Thymus (tissue), 11 donors: ENCODE measurements around the gene SPDYC. TPM values are rescaled to one million over a fixed set of nuclear protein-coding genes. Genes with fewer than 3 reads are reported as not detected.

Experiments used
- DNase-seq, 9 donors: peaks; one replicate each; pipeline ENCODE4 v3.0.0-alpha.2; 2013; ENCODE audit warnings: low spot score in 9 of 9, low read depth in 6 of 9, missing footprints in 1 of 9
- H3K27ac ChIP-seq, 2 donors: one replicate each; pipeline ENCODE4 v1.5.1; 2013; ENCODE audit warnings: control low read depth in 1 of 2, low read depth in 1 of 2, low read length in 1 of 2, mild to moderate bottlenecking in 1 of 2, moderate library complexity in 1 of 2
- H3K27me3 ChIP-seq, 2 donors: one replicate each; pipeline ENCODE4 v1.5.1; 2013; ENCODE audit warnings: low read length in 1 of 2; ENCODE audit not compliant: control insufficient read depth in 2 of 2, insufficient read depth in 1 of 2
- H3K36me3 ChIP-seq, 2 donors: one replicate each; pipeline ENCODE4 v1.5.1; 2013; ENCODE audit warnings: low read length in 1 of 2, mild to moderate bottlenecking in 1 of 2, moderate library complexity in 1 of 2; ENCODE audit not compliant: control insufficient read depth in 2 of 2, insufficient read depth in 2 of 2
- H3K4me1 ChIP-seq, 2 donors: one replicate each; pipeline ENCODE4 v1.5.1; 2013; ENCODE audit warnings: low read length in 2 of 2; ENCODE audit not compliant: control insufficient read depth in 2 of 2, insufficient read depth in 2 of 2
- H3K4me3 ChIP-seq, 2 donors: one replicate each; pipeline ENCODE4 v1.5.1; 2013; ENCODE audit warnings: low read length in 2 of 2, control low read depth in 1 of 2, mild to moderate bottlenecking in 1 of 2
- H3K9me3 ChIP-seq, 2 donors: one replicate each; pipeline ENCODE4 v1.5.1; 2013; ENCODE audit warnings: low read length in 1 of 2, mild to moderate bottlenecking in 1 of 2; ENCODE audit not compliant: control insufficient read depth in 2 of 2, insufficient read depth in 1 of 2
- WGBS: extraction: QIAGEN DNeasy Blood & Tissue Kit; methylation state at CpG from one replicate; pipeline ENCODE4 v1.1.7; 2013; 5-methylcytosine and 5-hydroxymethylcytosine counted together
- polyA plus RNA-seq: library from polyadenylated mRNA; stranded (reverse); fragments of 200-250 nt; gene quantifications from one replicate; pipeline ENCODE4 v1.2.3, GENCODE V29; 2013
- total RNA-seq: library from RNA; stranded (reverse); fragments of 120-200 nt; gene quantifications from one replicate; pipeline ENCODE4 v1.2.4, GENCODE V29; 2013
- donor health status: healthy.

Gene SPDYC
- total and polyA plus RNA-seq, 2 donors: 0.11 TPM; not detected in 1

- WGBS: 97% methylated on average over 12 of the region's 12 CpGs
- Histone ChIP-seq H3K27me3 (no peaks in the 10 kb centered on the region), H3K27ac (no peak overlapping the region), H3K4me3 (no peak overlapping the region), H3K36me3 (peaks cover 82 to 85% of the 10 kb centered on the region in 2 donors), H3K9me3 (no peaks in the 10 kb centered on the region), H3K4me1 (peaks cover 5 to 12% of the 10 kb centered on the region in 2 donors)
- no peak for DNase-seq
Measured at GRCh38 chr11:65127473-65128181, 42.4 kb upstream of the SPDYC start.

GRCh38 chr11:65128182-65129145 is 41.6 kb upstream of the SPDYC start:
- DNase-seq: no peak
- Histone ChIP-seq H3K36me3 (peaks cover 82 to 88% of the 10 kb centered on the region in 2 donors), H3K27me3 (no peaks in the 10 kb centered on the region), H3K4me3 (no peak overlapping the region), H3K4me1 (peaks cover 3 to 14% of the 10 kb centered on the region in 2 donors), H3K9me3 (no peaks in the 10 kb centered on the region), H3K27ac (no peak overlapping the region)
- 97% methylated on average over 15 of the region's 15 CpGs for WGBS

- WGBS: 97% methylated on average over 13 of the region's 13 CpGs
- Histone ChIP-seq H3K36me3 (peaks cover 76 to 80% of the 10 kb centered on the region in 2 donors), H3K27ac (no peak overlapping the region), H3K4me3 (no peak overlapping the region), H3K9me3 (no peaks in the 10 kb centered on the region), H3K4me1 (peaks cover 6 to 17% of the 10 kb centered on the region in 2 donors), H3K27me3 (no peaks in the 10 kb centered on the region)
- DNase-seq: no peak
Measured at GRCh38 chr11:65129649-65130441, 40.2 kb upstream of the SPDYC start.

GRCh38 chr11:65130631-65131416 is 39.2 kb upstream of the SPDYC start:
- DNase-seq: no peak
- no peaks in the 10 kb centered on the region for H3K9me3 ChIP-seq
- H3K27ac ChIP-seq: no peak overlapping the region
- no peak overlapping the region for H3K4me3 ChIP-seq
- peaks cover 66 to 70% of the 10 kb centered on the region in 2 donors for H3K36me3 ChIP-seq
- 97% methylated on average over 19 of the region's 19 CpGs for WGBS
- H3K4me1 ChIP-seq: peaks cover 10 to 24% of the 10 kb centered on the region in 2 donors
- no peaks in the 10 kb centered on the region for H3K27me3 ChIP-seq

- no peak for DNase-seq
- H3K4me3 ChIP-seq: no peak overlapping the region
- peaks cover 62 to 64% of the 10 kb centered on the region in 2 donors for H3K36me3 ChIP-seq
- H3K9me3 ChIP-seq: no peaks in the 10 kb centered on the region
- H3K27me3 ChIP-seq: no peaks in the 10 kb centered on the region
- H3K27ac ChIP-seq: no peak overlapping the region
- 96% methylated on average over 3 of the region's 3 CpGs for WGBS
- H3K4me1 ChIP-seq: peaks cover 10 to 28% of the 10 kb centered on the region in 2 donors
Measured at GRCh38 chr11:65131417-65131776, 38.6 kb upstream of the SPDYC start.

GRCh38 chr11:65131895-65132237 is 38.2 kb upstream of the SPDYC start:
- Histone ChIP-seq H3K9me3 (no peaks in the 10 kb centered on the region), H3K4me1 (peaks cover 10 to 31% of the 10 kb centered on the region in 2 donors), H3K36me3 (peaks cover 58 to 60% of the 10 kb centered on the region in 2 donors), H3K4me3 (no peak overlapping the region), H3K27ac (no peak overlapping the region), H3K27me3 (no peaks in the 10 kb centered on the region)
- DNase-seq: no peak
- 90% methylated on average over 6 of the region's 6 CpGs for WGBS

- Histone ChIP-seq H3K4me1 (peaks cover 10 to 31% of the 10 kb centered on the region in 2 donors), H3K4me3 (no peak overlapping the region), H3K27me3 (no peaks in the 10 kb centered on the region), H3K36me3 (peaks cover 52 to 54% of the 10 kb centered on the region in 2 donors), H3K27ac (no peak overlapping the region), H3K9me3 (no peaks in the 10 kb centered on the region)
- DNase-seq: no peak
- WGBS: 84% methylated on average over 10 of the region's 10 CpGs
Measured at GRCh38 chr11:65132238-65132987, 37.6 kb upstream of the SPDYC start.
